Measurements from ENCODE around the gene TMEM120B.

- TF ChIP-seq CTCF (IDR thresholded peaks at IDR 0.05; ENCODE audit: poor library complexity, severe bottlenecking) = no peak
- TF ChIP-seq RAD21 (conservative IDR thresholded peaks at IDR 0.05) = no peak
- TF ChIP-seq EP300 (conservative IDR thresholded peaks at IDR 0.05; ENCODE audit: poor library complexity, severe bottlenecking) = no peak
- no peak for TF ChIP-seq EZH2 (IDR thresholded peaks at IDR 0.05; ENCODE audit: borderline replicate concordance, insufficient read depth, low read length, poor library complexity, severe bottlenecking)
- no peak for TF ChIP-seq MXI1 (conservative IDR thresholded peaks at IDR 0.05; ENCODE audit: poor library complexity, severe bottlenecking)
- TF ChIP-seq POLR2AphosphoS5 (IDR thresholded peaks at IDR 0.05) = no peak
- no peak for TF ChIP-seq TAF1 (IDR thresholded peaks at IDR 0.05; ENCODE audit: low read depth)
These were observed 28.3 kb downstream of the TMEM120B start for GRCh38 chr12:121740847-121741246.
